CD14-positive monocyte (primary cell): ENCODE data around the gene SLC36A2. TPM values are rescaled to one million over a fixed set of nuclear protein-coding genes. Genes with fewer than 3 reads are reported as not detected.
A peak's percentile ranks its signal among the peaks of the same experiment; 100 is the strongest.

ENCODE experiments used
- DNase-seq, 3 donors: peaks; one replicate each; pipeline ENCODE4 v3.0.0-alpha.2; 2011 to 2022
- H2AFZ ChIP-seq: 2 replicates; pipeline ENCODE4 v1.6.0; 2012; ENCODE audit warnings: mild to moderate bottlenecking, low read depth, low read length, inconsistent platforms; ENCODE audit not compliant: insufficient read depth, poor library complexity, severe bottlenecking
- H3K27ac ChIP-seq, 2 donors: 1 replicate in 1 of 2; 2 replicates in 1 of 2; pipeline ENCODE4 v1.5.1; 2012 to 2013; ENCODE audit warnings: low read length in 2 of 2, control low read depth in 1 of 2, inconsistent platforms in 1 of 2, low read depth in 1 of 2, mild to moderate bottlenecking in 1 of 2
- H3K27me3 ChIP-seq, 2 donors: one replicate each; pipeline versions ENCODE4 v1.6.0 to v1.6.1; 2011 to 2013; ENCODE audit warnings: low read length in 2 of 2; ENCODE audit not compliant: control insufficient read depth in 2 of 2, insufficient read depth in 2 of 2
- H3K36me3 ChIP-seq, 2 donors: replicated peaks in 1 of 2; 1 replicate in 1 of 2; 2 replicates in 1 of 2; pipeline versions ENCODE4 v1.5.1 to v1.6.1; 2012 to 2013; ENCODE audit warnings: low read length in 2 of 2, control low read depth in 1 of 2, inconsistent platforms in 1 of 2, mild to moderate bottlenecking in 1 of 2; ENCODE audit not compliant: insufficient read depth in 2 of 2, control insufficient read depth in 1 of 2
- H3K4me1 ChIP-seq, 2 donors: 1 replicate in 1 of 2; 2 replicates in 1 of 2; pipeline versions ENCODE4 v1.5.1 to v1.6.1; 2012 to 2013; ENCODE audit warnings: low read length in 2 of 2, control low read depth in 1 of 2, inconsistent platforms in 1 of 2, mild to moderate bottlenecking in 1 of 2, moderate library complexity in 1 of 2; ENCODE audit not compliant: insufficient read depth in 2 of 2, control insufficient read depth in 1 of 2
- H3K4me2 ChIP-seq: replicated peaks from 2 replicates; pipeline ENCODE3; 2012; ENCODE audit warnings: low read length, moderate library complexity, mild to moderate bottlenecking; ENCODE audit not compliant: poor library complexity, severe bottlenecking; ENCODE audit errors: extremely low read depth
- H3K4me3 ChIP-seq, 3 experiments: fragments of 200-600 bp in 1 of 3; sonication (generic) in 1 of 3; replicated peaks in 1 of 3; 1 replicate in 2 of 3; 2 replicates in 1 of 3; pipeline ENCODE4 v1.5.1; 2011 to 2013; ENCODE audit warnings: low read length in 3 of 3, mild to moderate bottlenecking in 3 of 3, control low read depth in 2 of 3, low read depth in 2 of 3, inconsistent platforms in 1 of 3, moderate library complexity in 1 of 3
- H3K79me2 ChIP-seq: 2 replicates; pipeline ENCODE4 v1.6.0; 2012; ENCODE audit warnings: mild to moderate bottlenecking, control low read depth, inconsistent platforms, low read length, moderate library complexity; ENCODE audit not compliant: insufficient read depth
- H3K9ac ChIP-seq: 2 replicates; pipeline ENCODE4 v1.6.0; 2017; ENCODE audit warnings: low read length, mild to moderate bottlenecking; ENCODE audit not compliant: insufficient read depth, poor library complexity, severe bottlenecking
- H3K9me3 ChIP-seq, 2 donors: replicated peaks in 1 of 2; 1 replicate in 1 of 2; 2 replicates in 1 of 2; pipeline versions ENCODE4 v1.5.1 to v1.6.1; 2012 to 2013; ENCODE audit warnings: low read length in 2 of 2, control low read depth in 1 of 2; ENCODE audit not compliant: control insufficient read depth in 1 of 2, insufficient read depth in 1 of 2
- H4K20me1 ChIP-seq: 2 replicates; pipeline ENCODE4 v1.6.0; 2012; ENCODE audit warnings: mild to moderate bottlenecking, low read length, control low read depth, moderate library complexity; ENCODE audit not compliant: insufficient read depth
- H3K27ac Mint-ChIP-seq, 7 donors: one replicate each; pipeline ENCODE4 v1.8.0; 2020; ENCODE audit warnings: mild to moderate bottlenecking in 7 of 7, mixed read lengths in 7 of 7, moderate library complexity in 6 of 7, inconsistent platforms in 2 of 7
- H3K27me3 Mint-ChIP-seq, 3 donors: one replicate each; pipeline ENCODE4 v1.8.0; 2021 to 2022; ENCODE audit warnings: low read depth in 3 of 3, mild to moderate bottlenecking in 3 of 3, mixed read lengths in 3 of 3, moderate library complexity in 3 of 3, inconsistent platforms in 1 of 3
- H3K36me3 Mint-ChIP-seq, 2 donors: one replicate each; pipeline ENCODE4 v1.8.0; 2020; ENCODE audit warnings: mixed read lengths in 2 of 2, inconsistent platforms in 1 of 2, mild to moderate bottlenecking in 1 of 2
- H3K4me1 Mint-ChIP-seq: one replicate; pipeline ENCODE4 v1.8.0; 2020; ENCODE audit warnings: mild to moderate bottlenecking, mixed read lengths
- H3K4me3 Mint-ChIP-seq, 2 donors: one replicate each; pipeline ENCODE4 v1.8.0; 2020; ENCODE audit warnings: mild to moderate bottlenecking in 2 of 2, mixed read lengths in 2 of 2, moderate library complexity in 1 of 2
- H3K9me3 Mint-ChIP-seq, 7 donors: one replicate each; pipeline ENCODE4 v1.8.0; 2020 to 2022; ENCODE audit warnings: mixed read lengths in 7 of 7, mild to moderate bottlenecking in 6 of 7, moderate library complexity in 6 of 7, inconsistent platforms in 2 of 7
- CTCF ChIP-seq: fragments of 200-600 bp; IDR thresholded peaks from one replicate; pipeline ENCODE4 v1.8.0; 2022; ENCODE audit warnings: antibody characterized with exemption, mild to moderate bottlenecking
- WGBS: methylation state at CpG from one replicate; pipeline ENCODE4 v1.1.5; 2013; ENCODE audit warnings: missing lambda C conversion rate; ENCODE audit not compliant: insufficient coverage; 5-methylcytosine and 5-hydroxymethylcytosine counted together
- intact Hi-C, 2 donors: fragments of 100-400 bp; cut with micrococcal nuclease; formaldehyde crosslinking; loops; one replicate each; pipeline versions ENCODE4 v1.15.0 to v1.15.1; 2023
- polyA plus RNA-seq, 3 donors: library from polyadenylated mRNA; depleted of rRNA in 1 of 3; unstranded in 2 of 3; stranded (reverse) in 1 of 3; fragments of 300-500 nt in 2 of 3; fragments of >200 nt in 1 of 3; fragmentation: Illumina TruSeq in 2 of 3; gene quantifications; 1 replicate in 2 of 3; 2 replicates in 1 of 3; pipeline ENCODE4 v1.2.3, GENCODE V29; 2012 to 2021

Gene SLC36A2
- polyA plus RNA-seq, 3 donors: not detected

- Histone ChIP-seq H3K9ac (no peak overlapping the region), H3K27ac (no peak overlapping the region), H3K4me1 (no peaks in the 10 kb centered on the region), H4K20me1 (no peaks in the 10 kb centered on the region), H3K27me3 (no peaks in the 10 kb centered on the region), H3K9me3 (no peaks in the 10 kb centered on the region), H3K4me2 (no peak overlapping the region), H2AFZ (no peak overlapping the region), H3K36me3 (no peaks in the 10 kb centered on the region), H3K4me3 (no peak overlapping the region), H3K79me2 (no peaks in the 10 kb centered on the region)
- no peak overlapping the region for H3K27ac Mint-ChIP-seq
- no peak overlapping the region for H3K4me3 Mint-ChIP-seq
- TF ChIP-seq CTCF: no peak
- peaks cover 2 to 7% (median 4%) of the 10 kb centered on the region in 3 donors for H3K27me3 Mint-ChIP-seq
- intact Hi-C loops: no loop called here
- no CpG with 5 or more reads among the region's 2 CpGs for WGBS
- no peaks in the 10 kb centered on the region for H3K36me3 Mint-ChIP-seq
- DNase-seq: no peak
- H3K9me3 Mint-ChIP-seq: no peaks in the 10 kb centered on the region
- H3K4me1 Mint-ChIP-seq: no peaks in the 10 kb centered on the region
Measured at GRCh38 chr5:151317871-151318270, 29.5 kb downstream of the SLC36A2 start.

- Mint-ChIP-seq H3K4me1 (no peaks in the 10 kb centered on the region), H3K4me3 (no peak overlapping the region), H3K9me3 (peaks cover 0 to 7% (median 3%) of the 10 kb centered on the region in 7 donors), H3K27ac (peak overlapping the region in 1 of 7 donors; percentile 21), H3K36me3 (no peaks in the 10 kb centered on the region), H3K27me3 (peaks cover 3 to 7% (median 4%) of the 10 kb centered on the region in 3 donors)
- Histone ChIP-seq H3K27me3 (no peaks in the 10 kb centered on the region), H3K9me3 (peaks cover 0 to 2% of the 10 kb centered on the region in 2 donors), H3K9ac (no peak overlapping the region), H4K20me1 (no peaks in the 10 kb centered on the region), H3K4me3 (no peak overlapping the region), H3K36me3 (no peaks in the 10 kb centered on the region), H3K27ac (no peak overlapping the region), H2AFZ (no peak overlapping the region), H3K79me2 (no peaks in the 10 kb centered on the region), H3K4me2 (no peak overlapping the region), H3K4me1 (no peaks in the 10 kb centered on the region)
- WGBS: 0% methylated on average over 1 of the region's 8 CpGs
- DNase-seq: peak; percentile 29 to 63 (median 60)
- intact Hi-C loops: no loop called here
- TF ChIP-seq CTCF: peak; percentile 88
Measured at GRCh38 chr5:151315998-151316597, 31.3 kb downstream of the SLC36A2 start.
